ENCODE measurements around the gene PHLDA1. TPM values are rescaled to one million over a fixed set of nuclear protein-coding genes. Genes with fewer than 3 reads are reported as not detected.

Gene PHLDA1
- total and polyA plus RNA-seq, 10 donors = 2.2 to 44.4 (median 20.6) TPM

DNA sequence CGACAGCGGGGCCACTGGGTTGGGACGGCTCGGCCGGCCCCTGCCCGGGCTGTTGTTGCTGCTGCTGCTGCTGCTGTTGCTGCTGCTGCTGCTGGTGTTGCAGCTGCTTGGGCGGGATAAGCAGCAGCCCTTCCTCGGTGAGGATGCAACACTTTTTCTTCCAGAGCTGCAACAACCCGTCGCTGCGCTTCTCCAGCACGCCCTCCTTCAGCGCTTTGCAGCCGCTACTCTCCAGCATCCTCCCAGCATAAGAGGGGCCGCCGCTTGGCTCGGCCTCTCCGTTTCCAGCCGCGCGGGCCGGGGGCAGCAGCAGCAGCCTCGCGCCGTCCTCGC lies 529 bp downstream of the PHLDA1 start:
- Histone ChIP-seq H3K36me3 (no peaks in the 10 kb centered on the region), H3K27me3 (replicated peaks in 1 of 7) (peaks cover 0 to 31% (median 8%) of the 10 kb centered on the region in 7 donors), H3K4me1 (peaks cover 2 to 62% (median 43%) of the 10 kb centered on the region in 6 donors), H3K9me3 (no peaks in the 10 kb centered on the region), H3K27ac (peak overlapping the region; percentile 89 to 97 (median 92)), H3K4me3 (peak overlapping the region; percentile 55 to 89 (median 77))
- no peak for DNase-seq
- WGBS, 5 donors = 0 to 2% (median 0%) methylated on average over 8 to 26 of the region's 26 CpGs
- intact Hi-C loops (cut with DNase I; ENCODE audit: low total_unique reads) = no loop called here
- TF ChIP-seq POLR2AphosphoS5 (IDR thresholded peaks at IDR 0.05) = no peak
- no peak for TF ChIP-seq POLR2A (IDR thresholded peaks at IDR 0.05)

DNA sequence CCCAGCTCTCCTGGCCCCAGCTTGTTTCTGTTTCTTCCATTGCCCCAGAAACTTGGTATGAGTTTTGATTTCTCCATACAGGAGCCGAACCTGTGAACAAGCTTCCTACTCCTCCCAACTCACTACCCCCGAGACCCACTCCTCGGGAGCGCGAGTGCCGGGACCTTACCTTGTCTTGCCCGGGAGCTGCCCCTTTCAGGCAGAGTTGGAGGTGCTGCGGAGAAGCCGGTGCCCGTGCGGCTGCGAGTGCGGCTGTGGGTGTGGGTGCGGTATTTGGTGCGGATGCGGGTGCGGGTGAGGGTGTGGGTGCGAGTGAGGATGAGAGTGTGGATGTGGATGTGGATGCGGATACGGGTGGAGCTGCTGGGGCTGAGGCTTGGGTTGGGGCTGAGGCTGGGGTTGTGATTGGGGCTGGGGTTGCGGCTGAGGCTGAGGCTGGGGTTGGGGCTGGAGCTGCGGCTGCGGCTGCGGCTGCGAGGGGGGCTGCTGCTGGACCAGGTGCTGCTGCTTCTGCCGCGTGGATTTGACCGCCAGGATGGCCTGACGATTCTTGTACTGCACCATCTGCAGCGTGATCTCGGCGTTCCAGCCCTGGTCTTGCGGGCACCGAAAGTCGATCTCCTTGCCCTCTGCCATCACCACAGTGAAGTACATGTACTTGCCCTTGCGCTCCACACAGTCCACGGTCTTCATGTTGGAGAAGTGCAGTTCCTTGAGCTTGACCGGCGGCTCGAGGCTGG lies 1.1 kb downstream of the PHLDA1 start:
- Histone ChIP-seq H3K27me3 (replicated peaks in 1 of 7) (peaks cover 0 to 31% (median 8%) of the 10 kb centered on the region in 7 donors), H3K36me3 (no peaks in the 10 kb centered on the region), H3K4me1 (peaks cover 2 to 62% (median 43%) of the 10 kb centered on the region in 6 donors), H3K27ac (peak overlapping the region; percentile 89 to 97 (median 92)), H3K4me3 (peak overlapping the region; percentile 55 to 89 (median 77)), H3K9me3 (no peaks in the 10 kb centered on the region)
- TF ChIP-seq POLR2AphosphoS5 (IDR thresholded peaks at IDR 0.05) = peak in 1 of 3 donors; percentile 63
- no peak for TF ChIP-seq POLR2A (IDR thresholded peaks at IDR 0.05)
- intact Hi-C loops (cut with DNase I; ENCODE audit: low total_unique reads) = no loop called here
- peak; percentile 88 for DNase-seq
- 0 to 2% (median 1%) methylated on average over 33 to 40 of the region's 40 CpGs for WGBS, 5 donors

DNA sequence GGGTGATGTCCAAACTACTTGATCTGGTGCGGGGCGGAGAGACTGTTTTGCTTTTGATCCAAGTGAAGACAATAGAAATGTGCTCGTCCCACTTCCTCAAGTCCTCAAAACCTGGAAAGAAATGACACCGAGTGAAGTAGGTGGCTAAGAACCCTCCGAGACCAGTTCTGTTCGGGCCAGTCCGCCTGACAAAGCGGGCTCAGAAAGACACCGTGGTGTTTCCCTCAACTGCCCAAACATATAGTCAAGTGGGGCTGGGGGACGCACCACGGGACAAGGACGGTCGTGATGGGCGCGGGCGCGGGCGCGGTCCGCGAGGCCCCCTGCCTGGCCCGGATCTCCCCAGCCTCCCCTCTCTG lies 1.6 kb downstream of the PHLDA1 start:
- WGBS, 5 donors = 3 to 15% (median 8%) methylated on average over 14 to 22 of the region's 22 CpGs
- Histone ChIP-seq H3K4me1 (peaks cover 2 to 62% (median 43%) of the 10 kb centered on the region in 6 donors), H3K27me3 (replicated peaks in 1 of 7) (peaks cover 0 to 31% (median 8%) of the 10 kb centered on the region in 7 donors), H3K9me3 (no peaks in the 10 kb centered on the region), H3K4me3 (peak overlapping the region; percentile 30 to 89 (median 77)), H3K36me3 (no peaks in the 10 kb centered on the region), H3K27ac (peak overlapping the region; percentile 58 to 97 (median 89))
- intact Hi-C loops (cut with DNase I; ENCODE audit: low total_unique reads) = no loop called here
- no peak for DNase-seq
- TF ChIP-seq POLR2AphosphoS5 (IDR thresholded peaks at IDR 0.05) (peak in 2 of 3 donors; percentile 10 to 59), POLR2A (IDR thresholded peaks at IDR 0.05) (no peak)
- TF ChIP-seq, protein P1, sequence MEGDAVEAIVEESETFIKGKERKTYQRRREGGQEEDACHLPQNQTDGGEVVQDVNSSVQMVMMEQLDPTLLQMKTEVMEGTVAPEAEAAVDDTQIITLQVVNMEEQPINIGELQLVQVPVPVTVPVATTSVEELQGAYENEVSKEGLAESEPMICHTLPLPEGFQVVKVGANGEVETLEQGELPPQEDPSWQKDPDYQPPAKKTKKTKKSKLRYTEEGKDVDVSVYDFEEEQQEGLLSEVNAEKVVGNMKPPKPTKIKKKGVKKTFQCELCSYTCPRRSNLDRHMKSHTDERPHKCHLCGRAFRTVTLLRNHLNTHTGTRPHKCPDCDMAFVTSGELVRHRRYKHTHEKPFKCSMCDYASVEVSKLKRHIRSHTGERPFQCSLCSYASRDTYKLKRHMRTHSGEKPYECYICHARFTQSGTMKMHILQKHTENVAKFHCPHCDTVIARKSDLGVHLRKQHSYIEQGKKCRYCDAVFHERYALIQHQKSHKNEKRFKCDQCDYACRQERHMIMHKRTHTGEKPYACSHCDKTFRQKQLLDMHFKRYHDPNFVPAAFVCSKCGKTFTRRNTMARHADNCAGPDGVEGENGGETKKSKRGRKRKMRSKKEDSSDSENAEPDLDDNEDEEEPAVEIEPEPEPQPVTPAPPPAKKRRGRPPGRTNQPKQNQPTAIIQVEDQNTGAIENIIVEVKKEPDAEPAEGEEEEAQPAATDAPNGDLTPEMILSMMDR (IDR thresholded peaks at IDR 0.05 in 8 of 11, conservative IDR thresholded peaks at IDR 0.05 in 3 of 11) = no peak

DNA sequence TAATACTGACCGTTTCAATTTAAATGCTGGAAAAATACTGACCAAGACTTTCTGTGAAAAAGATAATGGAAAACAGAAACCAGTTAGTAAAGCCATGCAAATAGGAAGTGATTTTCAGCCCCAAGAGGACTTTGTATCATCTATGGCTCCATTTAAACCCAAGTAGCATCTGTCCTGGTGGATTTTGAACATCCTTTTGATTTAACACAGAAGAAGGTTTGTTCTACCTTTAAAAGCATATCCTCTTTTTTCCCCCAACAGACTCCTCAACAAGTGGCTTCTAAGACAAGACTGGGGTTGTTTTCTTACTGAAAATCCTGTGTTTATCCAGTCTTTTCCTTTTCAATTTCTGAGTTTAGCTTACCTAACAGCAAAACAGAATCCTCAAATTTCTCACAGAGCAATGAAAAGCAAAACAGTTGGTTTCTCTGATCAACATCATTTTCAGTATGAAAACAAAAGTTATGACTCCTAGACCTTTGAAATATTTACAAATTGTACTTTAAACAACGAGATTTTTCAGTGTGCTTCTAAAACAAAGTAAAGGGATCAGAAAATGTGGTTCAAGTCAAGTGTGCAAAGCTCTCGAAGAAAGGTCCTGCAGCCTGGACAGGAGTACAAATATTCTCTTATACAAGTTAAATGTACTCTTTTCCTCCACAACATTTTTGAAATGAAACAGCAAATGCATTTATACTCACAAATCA lies 2.9 kb downstream of the PHLDA1 start:
- Histone ChIP-seq H3K4me1 (peaks cover 2 to 55% (median 43%) of the 10 kb centered on the region in 6 donors), H3K36me3 (no peaks in the 10 kb centered on the region), H3K9me3 (no peaks in the 10 kb centered on the region), H3K4me3 (peak overlapping the region; percentile 30 to 89 (median 77)), H3K27ac (peak overlapping the region in 7 of 8 donors; percentile 70 to 97 (median 89)), H3K27me3 (replicated peaks in 1 of 7) (peaks cover 0 to 31% (median 8%) of the 10 kb centered on the region in 7 donors)
- intact Hi-C loops (cut with DNase I; ENCODE audit: low total_unique reads) = no loop called here
- WGBS, 5 donors = 56 to 67% (median 62%) methylated on average over 3 of the region's 3 CpGs
- TF ChIP-seq, protein P1 (IDR thresholded peaks at IDR 0.05 in 8 of 11, conservative IDR thresholded peaks at IDR 0.05 in 3 of 11) = no peak
- TF ChIP-seq POLR2A (IDR thresholded peaks at IDR 0.05) = no peak
- no peak for TF ChIP-seq POLR2AphosphoS5 (IDR thresholded peaks at IDR 0.05)
- DNase-seq = no peak

DNA sequence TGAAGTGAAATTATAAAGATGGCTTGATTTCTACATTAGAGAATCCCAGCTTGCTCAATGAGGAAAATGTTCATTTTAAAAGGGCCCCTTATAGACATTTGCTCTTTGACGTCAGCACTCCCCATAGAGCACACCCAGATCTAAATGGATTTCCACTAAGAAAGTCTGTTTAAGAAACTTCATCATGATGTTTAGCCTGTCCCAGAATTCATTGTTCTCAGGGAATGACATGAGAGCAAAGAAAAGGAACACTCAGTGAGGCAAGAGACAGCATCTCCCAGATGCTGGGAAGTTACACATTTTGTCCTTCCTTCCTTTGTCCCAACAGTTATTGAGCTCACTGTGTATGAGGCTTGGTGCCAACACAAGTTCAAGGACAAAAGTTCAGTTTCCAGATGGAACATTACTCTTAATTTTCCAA lies 4.9 kb downstream of the PHLDA1 start:
- 53 to 74% (median 68%) methylated on average over 1 of the region's 1 CpG for WGBS, 5 donors
- Histone ChIP-seq H3K4me1 (peaks cover 0 to 42% (median 32%) of the 10 kb centered on the region in 6 donors), H3K4me3 (peak overlapping the region in 1 of 8 donors; percentile 89), H3K27ac (peak overlapping the region in 5 of 8 donors; percentile 25 to 97 (median 93)), H3K9me3 (no peaks in the 10 kb centered on the region), H3K36me3 (no peaks in the 10 kb centered on the region), H3K27me3 (replicated peaks in 1 of 7) (peaks cover 0 to 31% (median 8%) of the 10 kb centered on the region in 7 donors)
- TF ChIP-seq POLR2A (IDR thresholded peaks at IDR 0.05) = no peak
- TF ChIP-seq, protein P1 (IDR thresholded peaks at IDR 0.05 in 8 of 11, conservative IDR thresholded peaks at IDR 0.05 in 3 of 11) = no peak
- peak in 1 of 3 donors; percentile 77 for TF ChIP-seq POLR2AphosphoS5 (IDR thresholded peaks at IDR 0.05)
- intact Hi-C loops (cut with DNase I; ENCODE audit: low total_unique reads) = no loop called here
- no peak for DNase-seq
